OCI-LY3 (cell line): ENCODE data around the gene CTNNA3.

Source experiments
- EZH2phosphoT487 ChIP-seq: fragments of 200-600 bp; shearing (Covaris generic); IDR thresholded peaks from 2 replicates; pipeline ENCODE4 v1.6.1; 2018; ENCODE audit warnings: antibody characterized with exemption, mixed run types, low read depth
- TF ChIP-seq, protein P1 (sequence below): fragments of 200-600, 300-600 bp; sonication (generic); IDR thresholded peaks from 2 replicates; pipeline ENCODE4 v1.5.1; 2014; ENCODE audit warnings: antibody characterized with exemption, low read length, low read depth

DNA sequence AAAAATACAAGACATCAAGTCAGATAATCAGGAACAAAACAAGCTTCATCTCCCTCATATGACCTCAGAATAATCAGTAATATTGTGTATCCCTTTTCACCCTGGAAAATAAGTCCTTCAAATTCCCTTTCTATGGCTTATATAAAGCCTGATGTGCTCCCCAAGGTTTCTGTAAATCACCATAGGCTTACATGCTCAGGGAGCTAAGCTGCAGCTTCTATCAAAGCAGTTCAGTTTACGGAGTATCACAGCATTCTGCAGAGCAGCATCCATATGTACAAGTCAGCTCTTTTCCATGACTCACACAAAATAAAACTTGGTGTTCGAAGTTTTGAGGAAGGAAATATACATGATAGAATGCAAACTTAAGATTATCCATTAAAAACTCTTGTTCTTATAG lies 544.5 kb downstream of the CTNNA3 start:
- TF ChIP-seq, protein P1, sequence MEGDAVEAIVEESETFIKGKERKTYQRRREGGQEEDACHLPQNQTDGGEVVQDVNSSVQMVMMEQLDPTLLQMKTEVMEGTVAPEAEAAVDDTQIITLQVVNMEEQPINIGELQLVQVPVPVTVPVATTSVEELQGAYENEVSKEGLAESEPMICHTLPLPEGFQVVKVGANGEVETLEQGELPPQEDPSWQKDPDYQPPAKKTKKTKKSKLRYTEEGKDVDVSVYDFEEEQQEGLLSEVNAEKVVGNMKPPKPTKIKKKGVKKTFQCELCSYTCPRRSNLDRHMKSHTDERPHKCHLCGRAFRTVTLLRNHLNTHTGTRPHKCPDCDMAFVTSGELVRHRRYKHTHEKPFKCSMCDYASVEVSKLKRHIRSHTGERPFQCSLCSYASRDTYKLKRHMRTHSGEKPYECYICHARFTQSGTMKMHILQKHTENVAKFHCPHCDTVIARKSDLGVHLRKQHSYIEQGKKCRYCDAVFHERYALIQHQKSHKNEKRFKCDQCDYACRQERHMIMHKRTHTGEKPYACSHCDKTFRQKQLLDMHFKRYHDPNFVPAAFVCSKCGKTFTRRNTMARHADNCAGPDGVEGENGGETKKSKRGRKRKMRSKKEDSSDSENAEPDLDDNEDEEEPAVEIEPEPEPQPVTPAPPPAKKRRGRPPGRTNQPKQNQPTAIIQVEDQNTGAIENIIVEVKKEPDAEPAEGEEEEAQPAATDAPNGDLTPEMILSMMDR, result no peak
- no peak for TF ChIP-seq EZH2phosphoT487
